Natural killer cell (primary cell): Measurements from ENCODE around the gene CD96. TPM values are rescaled to one million over a fixed set of nuclear protein-coding genes. Genes with fewer than 3 reads are reported as not detected.
"Not testable (repeated sequence)": the region's sequence is repeated elsewhere in the genome, so short reads cannot be mapped to it uniquely, and the experiment has no call there.

ENCODE experiments used
- ATAC-seq, 3 donors: fragments of 150-1000 bp in 2 of 3; fragments of 200-7000 bp in 1 of 3; cut with Tn5 transposase; 1 replicate in 1 of 3; 2 replicates in 2 of 3; pipeline ENCODE4 v1.10.0; 2021; ENCODE audit warnings: mild to moderate bottlenecking in 2 of 3, moderate library complexity in 2 of 3
- DNase-seq, 2 donors: peaks; one replicate each; pipeline versions ENCODE4 v3.0.0 to v3.0.0-alpha.2; 2013 to 2021; ENCODE audit warnings: mixed read lengths in 1 of 2
- H3K27ac ChIP-seq: one replicate; pipeline ENCODE4 v1.5.1; 2013; ENCODE audit warnings: mild to moderate bottlenecking, low read length
- H3K27me3 ChIP-seq: one replicate; pipeline ENCODE4 v1.6.1; 2013; ENCODE audit warnings: low read length; ENCODE audit not compliant: control insufficient read depth, insufficient read depth
- H3K36me3 ChIP-seq: one replicate; pipeline ENCODE4 v1.6.1; 2013; ENCODE audit warnings: low read length; ENCODE audit not compliant: control insufficient read depth, insufficient read depth
- H3K4me1 ChIP-seq: one replicate; pipeline ENCODE4 v1.6.1; 2013; ENCODE audit warnings: low read length; ENCODE audit not compliant: control insufficient read depth, insufficient read depth
- H3K4me3 ChIP-seq: one replicate; pipeline ENCODE4 v1.5.1; 2013; ENCODE audit warnings: low read length
- H3K9me3 ChIP-seq: one replicate; pipeline ENCODE4 v1.6.1; 2013; ENCODE audit warnings: low read length; ENCODE audit not compliant: control insufficient read depth, insufficient read depth
- H3K27ac Mint-ChIP-seq, 2 donors: one replicate each; pipeline ENCODE4 v1.8.0; 2022; ENCODE audit warnings: mild to moderate bottlenecking in 2 of 2, mixed read lengths in 2 of 2, moderate library complexity in 1 of 2
- H3K27me3 Mint-ChIP-seq, 2 donors: one replicate each; pipeline ENCODE4 v1.8.0; 2022; ENCODE audit warnings: low read depth in 2 of 2, mixed read lengths in 2 of 2
- H3K36me3 Mint-ChIP-seq: one replicate; pipeline ENCODE4 v1.8.0; 2022; ENCODE audit warnings: mixed read lengths
- H3K4me1 Mint-ChIP-seq, 2 donors: one replicate each; pipeline ENCODE4 v1.8.0; 2022; ENCODE audit warnings: mixed read lengths in 2 of 2
- H3K4me3 Mint-ChIP-seq: one replicate; pipeline ENCODE4 v1.8.0; 2022; ENCODE audit warnings: mild to moderate bottlenecking, moderate library complexity, mixed read lengths
- H3K9me3 Mint-ChIP-seq, 2 donors: one replicate each; pipeline ENCODE4 v1.8.0; 2022; ENCODE audit warnings: mixed read lengths in 2 of 2
- CTCF ChIP-seq: fragments of 200-600 bp; IDR thresholded peaks from one replicate; pipeline ENCODE4 v1.8.0; 2022; ENCODE audit warnings: antibody characterized with exemption
- WGBS: methylation state at CpG from one replicate; pipeline ENCODE4 v1.1.7; 2013; ENCODE audit warnings: missing lambda C conversion rate; ENCODE audit not compliant: insufficient coverage; 5-methylcytosine and 5-hydroxymethylcytosine counted together
- intact Hi-C: fragments of 100-400 bp; cut with micrococcal nuclease; formaldehyde crosslinking; loops from one replicate; pipeline ENCODE4 v1.14.2; 2022
- total RNA-seq, 4 donors: library from RNA; stranded (reverse); fragments of 120-200 nt in 1 of 4; gene quantifications; one replicate each; pipeline versions ENCODE4 v1.2.3 to v1.2.4, GENCODE V29; 2013 to 2022

Gene CD96
- total RNA-seq, 3 donors from 2014 or later (not counting 1 experiment from before 2014, with no cell fraction given) = 146 to 191 (median 166) TPM

- Mint-ChIP-seq H3K9me3 (no peaks in the 10 kb centered on the region), H3K4me1 (peaks cover 57 to 61% of the 10 kb centered on the region in 2 donors), H3K27me3 (no peaks in the 10 kb centered on the region), H3K36me3 (no peaks in the 10 kb centered on the region), H3K27ac (peak overlapping the region; percentile 89 to 97), H3K4me3 (peak overlapping the region; percentile 78)
- intact Hi-C loops = loop anchor here (2.0 to 5.0 kb wide), 2 partner anchors 121 to 192 kb away; no protein-coding TSS in a partner anchor
- Histone ChIP-seq H3K27me3 (no peaks in the 10 kb centered on the region), H3K36me3 (no peaks in the 10 kb centered on the region), H3K9me3 (no peaks in the 10 kb centered on the region), H3K4me1 (peaks cover 21% of the 10 kb centered on the region), H3K4me3 (no peak overlapping the region), H3K27ac (peak overlapping the region; percentile 97)
- no peak for TF ChIP-seq CTCF
- no peak for DNase-seq
- no peak for ATAC-seq
These were observed 126.3 kb downstream of the CD96 start for GRCh38 chr3:111668326-111668725.

- H3K27me3 Mint-ChIP-seq = no peaks in the 10 kb centered on the region
- Histone ChIP-seq H3K27me3 (no peaks in the 10 kb centered on the region), H3K4me1 (peaks cover 28% of the 10 kb centered on the region), H3K4me3 (no peak overlapping the region), H3K9me3 (no peaks in the 10 kb centered on the region), H3K36me3 (no peaks in the 10 kb centered on the region), H3K27ac (no peak overlapping the region)
- peak in 1 of 2 donors; percentile 71 for DNase-seq
- peak overlapping the region; percentile 78 for H3K4me3 Mint-ChIP-seq
- TF ChIP-seq CTCF = peak; percentile 95
- peak overlapping the region; percentile 89 to 97 for H3K27ac Mint-ChIP-seq
- intact Hi-C loops = loop anchor here (1.0 to 5.0 kb wide), 4 partner anchors 48 to 298 kb away; no protein-coding TSS in a partner anchor
- peaks cover 63 to 68% of the 10 kb centered on the region in 2 donors for H3K4me1 Mint-ChIP-seq
- H3K36me3 Mint-ChIP-seq = no peaks in the 10 kb centered on the region
- no peaks in the 10 kb centered on the region for H3K9me3 Mint-ChIP-seq
- ATAC-seq = peak; percentile 44 to 57 (median 50)
- 43% methylated on average over 3 of the region's 5 CpGs for WGBS
These were observed 127.0 kb downstream of the CD96 start for GRCh38 chr3:111668888-111669488.

- H3K4me3 Mint-ChIP-seq = no peak overlapping the region
- no peaks in the 10 kb centered on the region for H3K27me3 Mint-ChIP-seq
- H3K27ac ChIP-seq = no peak overlapping the region
- no peak overlapping the region for H3K4me3 ChIP-seq
- peak overlapping the region; percentile 89 to 97 for H3K27ac Mint-ChIP-seq
- no peaks in the 10 kb centered on the region for H3K27me3 ChIP-seq
- H3K36me3 Mint-ChIP-seq = no peaks in the 10 kb centered on the region
- no peaks in the 10 kb centered on the region for H3K9me3 ChIP-seq
- no peak for DNase-seq
- no peak for TF ChIP-seq CTCF
- intact Hi-C loops = loop anchor here (1.0 to 5.0 kb wide), 4 partner anchors 47 to 297 kb away; no protein-coding TSS in a partner anchor
- ATAC-seq = no peak
- 94% methylated on average over 7 of the region's 7 CpGs for WGBS
- H3K36me3 ChIP-seq = no peaks in the 10 kb centered on the region
- H3K9me3 Mint-ChIP-seq = no peaks in the 10 kb centered on the region
- H3K4me1 ChIP-seq = peaks cover 32% of the 10 kb centered on the region
- H3K4me1 Mint-ChIP-seq = peaks cover 74 to 79% of the 10 kb centered on the region in 2 donors
These were observed 128.1 kb downstream of the CD96 start for GRCh38 chr3:111669926-111670630.

GRCh38 chr3:111672461-111672860, 130.5 kb downstream of the CD96 start:
- H3K9me3 Mint-ChIP-seq, H3K27me3 Mint-ChIP-seq, H3K36me3 Mint-ChIP-seq, H3K9me3 ChIP-seq, H3K4me3 ChIP-seq, H3K36me3 ChIP-seq, H3K27me3 ChIP-seq, intact Hi-C loops: not testable (repeated sequence)
- H3K4me1 ChIP-seq = peaks cover 39% of the 10 kb centered on the region
- ATAC-seq = peak in 2 of 3 donors; percentile 16 to 31
- peak overlapping the region; percentile 82 for H3K27ac ChIP-seq
- H3K4me1 Mint-ChIP-seq = peaks cover 88 to 91% of the 10 kb centered on the region in 2 donors
- peak; percentile 21 to 40 for DNase-seq
- peak overlapping the region; percentile 89 to 97 for H3K27ac Mint-ChIP-seq
- 24% methylated on average over 6 of the region's 6 CpGs for WGBS
- H3K4me3 Mint-ChIP-seq = peak overlapping the region; percentile 95
